ENCODE results near the gene SCNN1G.
A peak's percentile ranks its signal among the peaks of the same experiment; 100 is the strongest.

SCNN1G gene

DNA sequence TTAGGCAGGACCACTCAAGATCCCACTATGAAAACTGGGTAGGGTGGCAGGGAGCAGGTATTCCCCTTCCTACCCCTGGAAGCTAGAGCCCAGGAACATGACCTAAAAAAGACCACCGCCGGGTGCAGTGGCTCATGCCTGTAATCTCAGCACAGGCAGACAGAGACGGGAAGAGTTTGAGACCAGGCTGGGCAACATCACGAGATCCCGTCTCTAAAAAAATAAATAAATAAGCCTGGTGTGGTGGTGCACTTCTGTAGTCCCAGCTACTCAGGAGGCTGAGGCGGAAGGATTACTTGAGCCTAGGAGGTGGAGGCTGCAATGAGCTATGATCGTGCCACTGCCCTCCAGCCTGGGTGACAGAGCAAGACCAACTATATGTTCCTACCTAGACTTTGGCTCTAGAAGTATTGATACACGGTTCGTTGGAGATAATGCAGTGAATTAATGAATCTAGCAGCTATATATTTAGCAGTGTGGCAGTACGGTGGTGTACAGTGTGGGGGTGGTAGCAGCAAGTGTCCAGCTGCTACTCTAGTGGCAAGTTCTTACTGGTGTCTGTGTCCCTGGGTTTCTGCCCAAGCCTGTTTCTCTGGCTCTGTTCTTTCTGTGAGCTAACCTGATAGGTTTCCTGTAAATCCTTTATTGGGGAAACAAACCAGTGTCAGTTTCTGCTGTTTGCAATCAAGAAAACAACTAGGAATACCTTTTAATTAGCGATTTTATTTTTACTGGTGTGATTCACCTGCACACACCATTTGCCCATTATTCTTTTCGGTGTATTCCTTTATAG lies 30.0 kb upstream of the SCNN1G start:
- DNase-seq, result no peak

DNA sequence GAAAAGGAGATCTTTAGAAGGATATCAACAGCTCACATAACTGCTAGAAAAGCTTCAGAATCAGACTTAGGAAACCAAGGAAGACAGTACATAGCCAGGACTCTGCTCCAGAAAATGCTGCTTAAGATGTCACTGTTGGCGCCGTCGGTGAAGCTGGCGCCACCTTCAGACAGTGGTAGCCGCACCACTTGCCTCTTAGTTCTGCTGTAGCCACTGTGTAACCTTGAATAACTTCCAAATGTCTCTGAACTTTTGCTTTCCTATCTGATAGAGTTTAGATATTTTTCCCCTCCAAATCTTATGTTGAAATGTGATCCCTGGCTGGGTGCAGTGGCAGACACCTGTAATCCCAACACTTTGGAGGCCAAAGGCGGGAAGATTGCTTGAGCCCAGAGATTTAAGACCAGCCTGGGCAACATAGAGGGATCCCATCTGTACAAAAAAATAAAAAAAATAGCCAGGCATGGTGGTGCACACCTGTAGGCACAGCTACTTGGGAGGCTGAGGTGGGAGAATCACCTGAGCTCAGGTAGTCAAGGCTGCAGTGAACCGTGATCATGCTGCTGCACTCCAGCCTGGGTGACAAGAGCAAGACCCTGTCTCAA lies 27.0 kb upstream of the SCNN1G start:
- no peak for DNase-seq

DNA sequence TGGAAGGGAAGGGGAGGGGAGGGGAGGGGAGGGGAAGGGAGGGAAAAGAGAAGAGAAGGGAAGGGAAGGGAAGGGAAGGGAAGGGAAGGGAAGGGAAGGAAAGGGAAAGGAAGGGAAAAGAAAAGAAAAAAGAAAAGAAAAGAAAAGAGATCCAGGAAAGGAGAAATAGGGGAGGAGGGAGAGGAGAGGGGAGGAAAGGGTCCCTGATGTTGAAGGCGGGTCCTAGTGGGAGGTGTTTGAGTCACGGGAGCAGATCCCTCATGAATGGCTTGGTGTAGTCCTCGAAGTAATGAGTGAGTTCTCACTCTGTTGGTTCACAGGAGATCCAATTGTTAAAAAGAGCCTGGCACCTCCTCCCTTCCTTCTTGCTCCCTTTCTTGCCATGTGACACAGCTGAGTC lies 26.4 kb upstream of the SCNN1G start:
- no peak for DNase-seq

DNA sequence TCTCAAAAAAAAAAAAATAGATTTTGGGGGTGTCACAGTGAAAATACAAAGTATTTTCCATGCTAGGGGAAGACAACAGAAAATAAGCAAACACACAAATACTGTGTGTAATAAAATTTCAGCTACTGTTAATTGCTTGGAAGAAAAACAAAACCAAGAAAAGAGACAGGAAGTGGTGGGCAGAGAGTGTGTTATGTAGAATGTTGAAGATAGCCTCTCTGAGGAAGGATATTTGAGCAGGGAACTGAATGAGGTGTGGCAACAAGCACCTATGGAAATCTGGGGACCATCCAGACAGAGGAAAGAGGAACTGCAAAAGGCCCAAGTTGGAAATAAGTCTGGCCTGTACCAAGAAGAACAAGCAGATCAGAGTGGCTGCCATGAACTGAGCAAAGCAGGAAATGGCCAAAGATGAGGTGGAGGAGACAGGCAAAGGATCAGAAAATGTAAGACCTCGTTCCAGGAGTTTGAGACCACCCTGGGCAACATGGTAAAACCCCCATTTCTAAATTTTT lies 25.5 kb upstream of the SCNN1G start:
- no peak for DNase-seq

DNA sequence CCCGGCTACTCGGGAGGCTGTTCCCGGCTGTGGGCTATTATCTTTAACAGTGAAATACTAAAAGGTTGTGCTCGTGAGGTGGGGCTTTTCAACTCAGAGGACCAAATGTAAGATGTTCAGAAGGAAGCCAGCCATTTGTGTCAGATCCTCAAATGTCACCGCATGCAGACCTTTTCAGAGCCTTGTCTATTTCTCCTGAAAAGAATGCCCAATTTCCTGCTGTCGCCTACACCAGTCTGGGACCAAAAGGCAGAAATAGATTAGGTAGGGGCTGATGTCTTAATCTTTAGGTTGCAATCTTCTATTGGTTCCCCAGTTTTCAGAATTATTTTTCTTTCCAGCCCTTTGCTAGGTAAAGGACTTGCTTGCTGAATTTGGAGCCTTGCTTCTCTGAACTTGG lies 24.4 kb upstream of the SCNN1G start:
- DNase-seq, result no peak

DNA sequence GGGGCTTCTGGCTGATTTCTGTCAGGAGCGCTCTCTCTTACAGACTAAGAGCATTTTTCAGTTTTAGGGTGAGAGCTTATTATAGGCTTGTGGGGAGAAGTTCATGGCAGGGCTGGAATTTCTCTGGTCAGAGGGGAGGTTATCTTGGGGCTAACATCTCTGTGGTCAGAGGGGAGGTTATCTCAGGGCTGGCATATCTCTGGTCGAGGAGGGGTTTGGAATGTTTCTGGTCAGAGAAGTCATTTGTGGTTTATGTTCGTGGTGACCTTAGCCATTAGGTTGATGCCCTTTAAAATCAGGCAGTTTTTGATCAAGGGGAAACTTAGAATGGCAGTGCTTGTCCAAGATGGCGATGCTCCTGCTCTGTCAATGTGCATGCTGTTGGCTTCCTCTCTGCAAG lies 22.5 kb upstream of the SCNN1G start:
- DNase-seq, result no peak

DNA sequence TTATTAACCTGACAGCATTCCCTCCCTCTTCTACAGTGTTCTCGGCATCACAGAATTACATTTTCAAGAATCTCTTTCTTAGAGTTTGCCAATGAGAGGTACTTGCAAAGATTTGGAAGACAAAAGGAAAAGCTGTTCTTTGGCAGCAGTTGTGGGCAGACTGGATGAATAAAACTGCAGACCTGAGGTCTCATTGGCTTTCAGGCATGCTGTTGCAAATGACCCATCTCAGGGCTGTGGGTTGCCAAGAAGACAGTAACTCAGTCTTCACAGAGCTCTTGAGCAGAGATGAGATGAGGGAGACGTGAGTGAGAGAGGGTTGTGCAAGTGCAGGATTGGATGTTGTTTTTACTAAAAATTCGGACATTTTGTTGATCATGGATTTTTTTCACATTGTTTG lies 22.0 kb upstream of the SCNN1G start:
- DNase-seq, result no peak

DNA sequence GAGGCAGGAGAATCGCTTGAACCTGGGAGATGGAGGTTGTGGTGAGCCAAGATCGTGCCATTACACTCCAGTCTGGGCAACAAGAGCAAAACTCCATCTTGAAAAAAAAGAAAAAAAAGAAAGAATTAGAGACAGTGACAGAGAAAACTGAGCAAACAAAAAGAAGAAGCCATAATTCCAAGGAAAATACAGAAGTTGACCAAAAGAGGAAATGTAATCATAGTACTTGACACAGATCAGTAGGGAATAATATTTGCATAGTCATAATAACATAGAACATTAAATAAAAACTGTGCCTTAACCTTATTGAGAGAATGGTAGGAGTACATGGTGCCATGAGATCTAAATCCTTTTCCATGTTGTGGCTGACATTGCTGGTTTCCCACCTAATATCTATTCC lies 18.6 kb upstream of the SCNN1G start:
- DNase-seq, result no peak

DNA sequence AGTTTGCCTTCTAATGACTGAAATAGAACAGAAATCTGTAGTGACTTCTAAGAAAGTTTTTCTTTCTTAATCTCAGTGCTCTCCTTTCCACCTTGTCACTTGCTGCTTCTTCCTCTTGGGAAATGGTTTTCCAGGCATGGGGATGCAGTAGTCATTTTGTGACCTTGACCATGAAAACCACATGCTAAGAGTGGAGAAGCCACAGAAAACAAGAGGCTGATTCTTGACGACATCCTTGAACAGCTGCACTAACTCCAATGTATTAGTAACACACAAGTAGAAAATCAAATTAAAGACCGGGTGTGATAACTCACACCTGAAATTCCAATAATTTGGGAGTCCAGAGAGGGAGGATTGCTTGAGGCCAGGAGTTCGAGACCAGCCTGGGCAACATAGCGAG lies 17.8 kb upstream of the SCNN1G start:
- no peak for DNase-seq

DNA sequence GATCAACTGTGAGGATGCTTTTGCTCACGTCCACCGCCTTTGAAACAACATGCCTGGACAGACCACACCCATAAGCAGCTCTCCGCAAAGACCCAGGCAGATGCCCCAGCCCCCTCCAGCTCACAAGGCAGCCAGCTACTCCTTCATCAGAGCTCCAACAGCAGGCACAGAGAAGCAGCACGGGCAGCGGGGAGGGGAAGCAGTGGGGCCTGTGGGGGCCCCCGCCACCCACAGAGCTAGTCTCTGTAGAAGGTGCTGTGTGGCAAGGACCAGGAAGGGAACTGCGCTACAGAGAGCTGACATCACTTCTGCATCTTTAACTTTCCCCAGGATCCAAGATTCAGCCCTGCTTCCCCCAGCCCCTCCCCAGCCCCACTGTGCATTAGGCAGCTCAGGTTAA lies 10.0 kb upstream of the SCNN1G start:
- DNase-seq, result no peak

DNA sequence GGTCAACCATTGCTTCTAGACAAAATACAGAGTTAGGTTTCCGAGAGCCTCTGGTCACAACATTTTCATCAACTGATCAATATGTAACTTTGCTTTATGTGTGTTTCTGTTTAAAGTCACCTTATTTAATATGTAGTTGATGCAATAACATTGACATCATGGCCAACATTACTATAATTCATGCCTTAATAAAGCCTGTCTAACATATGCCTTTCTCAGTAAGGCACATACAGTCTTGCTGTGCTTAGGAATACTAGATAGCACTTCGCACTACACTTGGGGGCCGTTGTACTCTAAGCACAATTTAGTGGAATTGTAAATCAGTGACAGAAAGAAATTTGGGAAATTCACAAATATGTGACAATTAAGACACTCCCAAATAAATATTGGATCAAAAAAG lies 9.6 kb upstream of the SCNN1G start:
- no peak for DNase-seq

DNA sequence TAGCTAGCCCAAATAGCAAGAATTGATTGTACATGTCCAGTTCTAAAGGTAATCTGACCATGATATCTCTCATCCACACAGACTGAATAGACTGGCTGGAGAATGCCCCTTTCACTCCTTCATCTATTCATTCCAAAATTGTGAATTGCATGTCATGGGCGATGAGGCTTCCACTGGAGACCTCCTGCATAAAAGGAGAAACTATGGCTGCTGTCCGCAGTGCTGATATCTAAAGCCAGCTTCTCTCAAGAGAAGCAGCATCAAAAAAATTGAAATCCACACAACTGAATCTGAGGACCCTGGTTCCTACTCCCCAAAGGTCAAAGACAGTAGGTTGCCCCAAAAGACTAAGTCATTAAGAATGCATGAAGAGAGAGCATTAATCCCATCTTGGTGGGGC lies 7.9 kb upstream of the SCNN1G start:
- no peak for DNase-seq

DNA sequence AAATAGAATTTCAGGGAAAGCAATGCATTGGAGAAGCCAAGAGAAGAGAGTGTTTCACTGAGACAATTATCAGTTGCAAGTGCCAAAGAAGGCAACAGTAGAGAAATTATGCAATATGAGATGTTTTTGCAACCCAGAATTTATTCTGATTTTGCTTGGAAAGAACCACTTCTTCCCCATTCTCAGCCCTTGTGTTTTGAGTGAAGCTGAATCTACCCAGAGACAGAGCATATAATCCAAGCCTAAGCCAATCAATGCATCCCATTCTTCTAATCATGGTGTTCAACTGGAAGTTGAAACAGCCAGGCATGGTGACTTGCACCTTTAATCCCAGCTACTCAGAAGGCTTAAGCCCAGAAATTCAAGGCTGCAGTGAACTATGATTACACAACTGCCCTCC lies 6.9 kb upstream of the SCNN1G start:
- DNase-seq, result no peak

DNA sequence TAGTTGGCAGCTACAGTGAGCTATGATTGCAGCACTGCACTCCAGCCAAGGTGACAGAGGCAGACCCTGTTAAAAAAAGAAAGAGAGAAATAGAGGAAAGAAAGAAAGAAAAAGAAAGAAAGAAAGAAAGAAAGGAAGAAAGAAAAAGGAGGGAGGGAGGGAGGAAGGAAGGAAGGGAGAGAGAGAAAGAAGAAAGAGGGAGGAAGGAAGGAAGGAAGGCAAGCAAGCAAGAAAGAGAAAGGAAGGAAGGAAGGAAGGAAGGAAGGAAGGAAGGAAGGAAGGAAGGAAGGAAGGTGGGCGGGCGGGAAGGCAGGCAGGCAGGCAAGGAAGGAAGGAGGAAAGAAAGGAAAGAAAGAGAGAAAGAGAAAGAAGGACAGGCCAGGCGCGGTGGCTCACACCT lies 1.0 kb upstream of the SCNN1G start:
- DNase-seq, result no peak

DNA sequence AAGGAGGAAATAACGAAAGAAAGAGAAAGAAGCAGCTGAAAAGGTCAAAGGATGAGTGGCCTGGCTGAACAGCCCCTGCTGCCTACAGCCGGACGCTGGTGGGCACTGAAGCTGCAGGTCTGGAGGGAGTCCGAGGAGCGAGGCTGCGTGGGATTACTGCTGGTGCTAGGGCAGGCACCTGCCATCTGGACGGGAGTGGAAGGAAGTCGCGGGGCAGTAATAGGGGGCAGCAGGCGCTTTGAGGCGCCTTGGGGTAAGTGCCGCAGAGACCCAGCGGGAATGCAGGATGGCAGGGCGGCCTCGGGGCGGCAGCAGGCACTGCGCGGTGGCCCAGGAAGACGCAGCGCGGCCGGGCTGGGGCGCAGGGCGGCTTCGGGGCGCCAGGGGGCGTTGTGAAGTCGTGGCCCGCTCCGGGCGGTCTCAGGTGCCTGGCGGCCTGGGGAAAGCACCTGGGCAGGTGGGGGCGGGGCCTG lies 303 bp upstream of the SCNN1G start:
- peak; percentile 75 for DNase-seq

DNA sequence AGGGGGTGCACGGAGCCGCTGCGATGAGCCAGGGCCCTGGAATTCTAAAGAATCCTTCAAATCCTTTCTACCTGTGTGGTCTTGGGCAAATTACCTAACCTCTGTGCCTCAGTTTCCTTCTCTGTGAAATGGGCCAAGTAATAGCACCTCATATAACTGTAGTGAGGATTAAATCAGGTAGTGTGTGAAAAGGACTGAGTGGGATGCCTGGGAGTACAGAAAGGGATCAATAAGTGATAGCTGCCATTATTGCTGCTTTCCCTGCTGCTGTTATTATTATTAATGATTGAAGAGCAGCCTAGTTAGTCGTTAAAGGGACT lies 958 bp downstream of the SCNN1G start:
- no peak for DNase-seq

DNA sequence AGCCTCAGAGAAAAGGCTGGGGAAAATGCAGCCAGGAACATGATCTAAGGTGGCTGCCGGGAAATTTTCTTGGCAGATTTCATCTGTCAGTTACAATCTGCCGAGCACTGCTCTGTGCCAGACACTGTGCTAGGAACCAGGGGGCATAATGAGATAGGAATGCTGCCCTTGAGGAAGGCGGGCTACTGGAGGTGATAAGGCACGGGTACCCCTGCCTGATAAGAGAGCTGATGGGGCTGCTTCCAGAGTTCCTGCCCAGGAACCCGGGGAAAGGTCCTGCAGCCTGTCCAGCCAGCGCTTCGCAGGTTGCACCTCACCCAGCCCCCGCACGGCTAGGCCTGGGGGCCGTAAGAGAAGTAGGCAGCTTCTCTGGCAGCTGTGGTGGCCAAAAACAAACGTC lies 3.1 kb downstream of the SCNN1G start:
- DNase-seq, result peak; percentile 55

DNA sequence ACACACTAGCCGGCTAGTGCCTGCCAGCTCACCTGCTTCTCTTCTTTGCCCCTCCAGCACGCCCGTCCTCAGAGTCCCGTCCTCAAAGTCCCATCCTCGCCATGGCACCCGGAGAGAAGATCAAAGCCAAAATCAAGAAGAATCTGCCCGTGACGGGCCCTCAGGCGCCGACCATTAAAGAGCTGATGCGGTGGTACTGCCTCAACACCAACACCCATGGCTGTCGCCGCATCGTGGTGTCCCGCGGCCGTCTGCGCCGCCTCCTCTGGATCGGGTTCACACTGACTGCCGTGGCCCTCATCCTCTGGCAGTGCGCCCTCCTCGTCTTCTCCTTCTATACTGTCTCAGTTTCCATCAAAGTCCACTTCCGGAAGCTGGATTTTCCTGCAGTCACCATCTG lies 3.6 kb downstream of the SCNN1G start:
- no peak for DNase-seq

DNA sequence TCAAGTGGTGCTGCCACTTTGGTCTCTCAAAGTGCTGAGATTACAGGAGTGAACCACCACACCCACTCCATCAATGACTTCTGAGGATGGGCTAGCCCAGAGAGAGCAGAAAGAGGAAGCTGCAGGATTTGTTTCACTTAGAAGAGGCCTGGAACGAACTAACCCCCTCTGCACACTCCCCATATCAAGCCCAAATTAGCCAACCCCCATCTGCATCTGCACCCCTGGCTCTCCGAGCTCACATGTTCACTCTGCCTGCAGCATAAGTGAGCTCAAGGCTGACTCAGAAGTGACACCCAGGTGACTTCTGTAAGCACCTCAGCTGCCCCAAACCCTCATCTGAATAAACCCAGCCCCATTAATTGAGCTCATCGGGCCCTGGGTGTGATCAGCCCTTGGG lies 4.8 kb downstream of the SCNN1G start:
- no peak for DNase-seq

DNA sequence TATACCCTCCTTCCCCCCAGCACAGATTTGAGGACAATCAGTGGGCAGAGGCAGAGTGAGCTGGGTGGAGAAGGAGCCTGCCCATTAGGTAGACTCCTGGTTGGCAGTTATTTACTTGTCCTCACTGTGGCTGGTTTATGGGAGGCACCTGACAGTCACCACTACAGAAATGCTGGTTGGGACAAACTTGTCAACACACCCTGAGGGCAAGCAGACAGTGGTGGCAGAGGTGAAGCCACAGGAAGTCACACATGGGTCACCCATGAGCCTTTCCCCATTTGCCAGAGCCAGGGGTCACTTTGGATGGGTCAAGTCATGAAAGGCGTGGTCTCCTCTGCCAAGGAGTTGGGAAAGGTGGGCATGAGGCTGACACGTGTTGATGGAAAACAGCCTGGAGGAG lies 6.4 kb downstream of the SCNN1G start:
- DNase-seq, result no peak

DNA sequence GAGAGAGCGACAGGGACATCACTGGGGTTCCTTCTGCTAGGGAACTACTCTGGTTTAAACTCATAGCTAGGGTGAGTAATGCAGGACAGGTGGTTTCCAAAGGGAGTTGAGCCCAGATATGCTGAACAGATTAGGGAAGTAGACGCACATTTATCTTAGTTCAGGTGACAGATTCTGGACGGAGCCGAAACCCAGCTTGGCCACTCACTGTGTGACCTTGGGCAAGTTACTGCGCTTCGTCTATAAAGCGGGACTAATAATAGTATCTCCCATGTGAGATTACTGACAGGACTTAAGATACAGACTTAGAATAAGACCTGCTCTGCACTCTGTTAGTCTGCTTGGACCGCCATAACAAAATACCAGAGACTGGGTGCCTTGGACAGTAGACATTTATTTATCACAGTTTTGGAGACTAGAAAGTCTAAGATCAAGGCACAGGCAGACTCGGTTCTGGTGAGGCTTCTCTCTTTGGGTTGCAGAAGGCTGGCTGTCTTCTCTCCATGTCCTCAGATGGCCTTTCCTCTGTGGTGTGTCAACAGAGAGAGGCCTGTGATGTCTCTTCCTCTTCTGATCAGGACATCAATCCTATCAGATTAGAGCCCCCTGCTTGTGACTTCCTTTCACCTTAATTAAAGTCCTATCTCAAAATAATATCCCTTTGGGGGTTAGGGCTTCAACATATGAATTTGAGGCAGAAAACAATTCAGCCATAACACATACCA lies 12.1 kb downstream of the SCNN1G start:
- DNase-seq, result no peak

DNA sequence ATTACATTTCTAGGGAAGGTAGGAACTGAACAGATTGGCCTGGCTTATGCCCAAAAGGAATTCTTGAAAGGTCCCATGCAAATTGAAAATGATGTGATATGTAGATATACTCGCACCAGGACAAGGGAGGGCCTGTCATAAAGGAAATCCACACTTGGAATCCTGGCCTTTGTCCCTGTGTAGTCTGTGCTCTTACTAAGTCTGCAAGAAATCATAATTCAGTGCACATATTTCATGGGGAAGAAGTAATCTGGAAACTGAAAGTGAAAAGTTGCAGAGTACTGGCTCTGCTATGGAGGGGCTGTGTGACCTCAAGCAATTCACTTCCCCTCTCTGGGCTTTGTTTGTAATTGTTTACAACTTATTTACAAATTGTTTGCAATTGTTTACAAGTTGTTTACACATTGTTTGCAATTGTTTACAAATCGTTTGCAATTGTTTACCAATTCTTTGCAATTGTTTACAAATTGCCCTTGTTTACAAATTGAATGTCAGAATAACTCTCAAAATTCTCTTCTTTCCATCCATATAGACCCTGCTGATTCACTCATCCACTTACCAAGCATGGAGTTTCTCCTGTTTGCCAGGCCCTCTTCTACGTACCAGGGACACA lies 12.9 kb downstream of the SCNN1G start:
- no peak for DNase-seq

DNA sequence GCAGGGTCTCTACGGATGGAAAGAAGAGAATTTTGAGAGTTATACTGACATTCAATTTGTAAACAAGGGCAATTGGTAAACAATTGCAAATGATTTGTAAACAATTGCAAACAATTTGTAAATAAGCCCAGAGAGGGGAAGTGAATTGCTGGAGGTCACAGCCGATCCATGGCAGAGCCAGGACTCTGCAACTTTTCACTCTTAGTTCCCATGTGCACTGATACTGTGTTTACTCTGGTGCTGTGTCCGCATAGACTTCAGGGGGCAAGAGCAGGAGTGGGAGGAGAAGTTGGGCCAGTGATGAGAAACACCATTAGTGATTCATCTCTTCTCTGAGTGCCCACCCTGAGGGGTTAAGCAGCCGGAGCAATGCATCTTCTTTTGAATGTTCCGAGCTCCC lies 14.0 kb downstream of the SCNN1G start:
- no peak for DNase-seq

DNA sequence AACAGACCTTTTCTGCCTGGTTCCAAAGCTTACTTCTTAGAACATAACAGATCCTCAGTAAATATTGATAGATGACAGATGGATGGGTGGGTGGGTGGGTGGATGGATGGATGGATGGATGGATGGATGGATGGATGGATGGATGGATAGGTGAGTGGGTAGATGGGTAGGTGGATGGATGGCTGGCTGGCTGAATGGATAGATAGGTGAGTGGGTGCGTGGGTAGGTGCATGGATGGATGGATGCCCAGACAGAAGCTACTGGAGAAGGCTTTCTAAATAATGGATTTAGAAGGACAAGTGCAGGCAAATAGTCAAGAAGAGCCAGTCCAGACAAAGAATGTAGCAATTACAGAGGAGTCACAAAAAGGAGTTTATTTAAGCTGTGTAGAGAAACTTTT lies 19.6 kb downstream of the SCNN1G start:
- DNase-seq, result no peak
